SKM-1 treated with dmso at 0.1 percent for 144 hours (cell line): Measurements from ENCODE around the gene FXYD1.

Source experiments
- DNase-seq: peaks from one replicate; lab custom pipeline; 2025; ENCODE audit not compliant: unreplicated experiment; lab: John Stamatoyannopoulos, UW

The FXYD1 gene

DNA sequence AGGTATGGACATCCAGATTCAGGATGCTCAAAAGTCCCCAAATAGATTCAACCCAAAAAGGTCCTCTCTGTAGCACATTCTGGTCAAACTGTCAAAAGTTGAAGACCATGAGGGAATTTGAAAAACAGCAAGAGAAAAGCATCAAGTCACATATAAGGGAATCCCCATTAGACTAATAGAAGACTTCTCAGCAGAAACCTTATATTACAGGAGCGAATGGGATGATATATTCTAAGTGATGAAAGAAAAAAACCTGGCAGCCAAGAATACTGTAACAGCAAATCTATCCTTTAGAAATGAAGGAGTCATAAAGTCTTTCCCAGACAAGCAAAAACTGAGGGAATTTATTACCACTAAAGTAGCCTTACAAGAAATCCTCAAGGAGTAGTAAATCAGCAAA, 45.6 kb downstream of the FXYD1 start:
- DNase-seq, result no peak

DNA sequence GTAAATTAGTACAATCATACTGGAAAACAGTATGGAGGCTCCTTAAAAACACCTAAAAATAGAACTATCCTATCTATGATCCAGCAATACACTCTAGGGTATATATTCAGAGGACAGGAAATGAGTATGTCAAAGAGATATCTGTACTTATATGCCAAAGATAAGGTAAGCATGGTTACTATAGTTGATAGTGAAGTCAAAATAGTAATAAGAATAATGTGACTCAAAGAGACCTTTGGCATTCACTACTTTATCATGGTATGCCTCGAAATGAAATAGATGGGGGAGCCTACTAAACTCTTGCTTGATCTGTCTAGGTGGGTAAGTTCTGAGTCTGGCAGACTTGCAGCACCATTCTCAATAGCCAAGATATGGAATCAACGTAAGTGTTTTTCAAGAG, 46.3 kb downstream of the FXYD1 start:
- DNase-seq, result no peak
